ENCODE results near the gene PREX1.

GRCh38 chr20:48630342-48631075, 197.3 kb downstream of the PREX1 start:
- no peak for TF ChIP-seq RCOR1 (IDR thresholded peaks at IDR 0.05; ENCODE audit: insufficient replicate concordance, low read length)
- no peak for TF ChIP-seq SMC3 (IDR thresholded peaks at IDR 0.05; ENCODE audit: low read depth, low read length)
- no peak for TF ChIP-seq ELK1 (IDR thresholded peaks at IDR 0.05; ENCODE audit: borderline replicate concordance, low read depth, low read length)
- no peak for TF ChIP-seq POLR2A (IDR thresholded peaks at IDR 0.05; ENCODE audit: low read depth, low read length)
- TF ChIP-seq CTCF (conservative IDR thresholded peaks at IDR 0.05; ENCODE audit: low read depth, low read length), result no peak
- TF ChIP-seq BHLHE40 (IDR thresholded peaks at IDR 0.05; ENCODE audit: low read depth, low read length), result no peak
- TF ChIP-seq MAZ (IDR thresholded peaks at IDR 0.05; ENCODE audit: borderline replicate concordance, low read depth, low read length), result no peak
